Measurements from ENCODE around the gene SIN3B. TPM values are rescaled to one million over a fixed set of nuclear protein-coding genes. Genes with fewer than 3 reads are reported as not detected.

Gene SIN3B
- polyA plus RNA-seq, 1 of the 3 experiments (the other 2 are of a cell fraction): 29.7 TPM

GRCh38 chr19:16878181-16878965 is 49.2 kb downstream of the SIN3B start:
- no peaks in the 10 kb centered on the region for H3K79me2 ChIP-seq (ENCODE audit: insufficient read depth)
- H3K27me3 ChIP-seq (ENCODE audit: insufficient read depth): no peaks in the 10 kb centered on the region
- H3F3A ChIP-seq (replicated peaks; ENCODE audit: insufficient read depth): no peaks in the 10 kb centered on the region
- H3K4me1 ChIP-seq (ENCODE audit: control insufficient read depth in 1 of 2, insufficient read depth in 2 of 2, low read depth in 1 of 2, low read length in 1 of 2): no peaks in the 10 kb centered on the region
- 95% methylated on average over 34 of the region's 55 CpGs for WGBS (ENCODE audit: low lambda C conversion rate)
- peaks cover 5% of the 10 kb centered on the region; the same call in 1 of the 2 replicates for H4K20me1 ChIP-seq (ENCODE audit: insufficient read depth)
- no peak for DNase-seq
- no peak for TF ChIP-seq IRF3 (IDR thresholded peaks at IDR 0.05; ENCODE audit: low read depth, low read length)
- TF ChIP-seq ELF1 (IDR thresholded peaks at IDR 0.05): no peak
- TF ChIP-seq GATA2 (CRISPR knock-in tag; IDR thresholded peaks at IDR 0.05): no peak
- no peak for TF ChIP-seq CTCF (IDR thresholded peaks at IDR 0.05)
- no peak for TF ChIP-seq PBX3 (IDR thresholded peaks at IDR 0.05)
- no peak for TF ChIP-seq MEF2A (IDR thresholded peaks at IDR 0.05; ENCODE audit: borderline replicate concordance, low read depth)
- no peak for TF ChIP-seq TEAD4 (IDR thresholded peaks at IDR 0.05; ENCODE audit: borderline replicate concordance, insufficient read depth)
- no peak for TF ChIP-seq ZBTB33 (IDR thresholded peaks at IDR 0.05; ENCODE audit: borderline replicate concordance, low read depth)
- no peak for TF ChIP-seq USF1 (IDR thresholded peaks at IDR 0.05; ENCODE audit: borderline replicate concordance, low read depth)
- no peak for TF ChIP-seq GABPA (IDR thresholded peaks at IDR 0.05; ENCODE audit: low read depth)
- no peak for TF ChIP-seq NFIC (IDR thresholded peaks at IDR 0.05; ENCODE audit: borderline replicate concordance)
- TF ChIP-seq RAD21 (IDR thresholded peaks at IDR 0.05; ENCODE audit: low read length): no peak
- TF ChIP-seq FOXM1 (IDR thresholded peaks at IDR 0.05; ENCODE audit: low read depth): no peak
- no peak for TF ChIP-seq MXI1 (IDR thresholded peaks at IDR 0.05; ENCODE audit: low read depth, low read length)
- TF ChIP-seq USF2 (IDR thresholded peaks at IDR 0.05; ENCODE audit: borderline replicate concordance, low read depth, low read length): no peak
- TF ChIP-seq JUND (IDR thresholded peaks at IDR 0.05): no peak
- TF ChIP-seq RXRA (IDR thresholded peaks at IDR 0.05; ENCODE audit: borderline replicate concordance, low read depth): no peak
- POLR2A ChIA-PET: no interaction called here
- H3K9me3 ChIP-seq: no peaks in the 10 kb centered on the region
- CTCF ChIA-PET: no interaction called here
- no peak overlapping the region for H3K9ac ChIP-seq
- H3K27ac ChIP-seq (ENCODE audit: low read depth in 2 of 2, low read length in 1 of 2): no peak overlapping the region
- peaks cover 15 to 39% of the 10 kb centered on the region in 2 experiments for H3K36me3 ChIP-seq (replicated peaks in 1 of 2; ENCODE audit: control insufficient read depth in 1 of 2, insufficient read depth in 2 of 2, low read length in 1 of 2)
- H3K4me3 ChIP-seq (ENCODE audit: low read depth in 2 of 2, low read length in 1 of 2): no peak overlapping the region
- no peak overlapping the region for H2AFZ ChIP-seq (ENCODE audit: low read depth)
- H3K4me2 ChIP-seq: no peak overlapping the region
- no peaks in the 10 kb centered on the region for H3K9me2 ChIP-seq

Data from SK-N-SH (cell line).